Transverse colon (tissue), 4 donors: ENCODE results near the gene ATP6AP1.

Experiments used
- EP300 ChIP-seq: sonication (generic); formaldehyde crosslinking; IDR thresholded peaks from one replicate; pipeline ENCODE4 v1.6.1; 2017; ENCODE audit warnings: antibody characterized with exemption, low read depth
- POLR2A ChIP-seq: fragments of 450-650 bp; IDR thresholded peaks from one replicate; pipeline ENCODE4 v1.6.1; 2016; ENCODE audit warnings: antibody characterized with exemption, mild to moderate bottlenecking, moderate library complexity
- POLR2AphosphoS5 ChIP-seq, 3 donors: sonication (generic); formaldehyde crosslinking; IDR thresholded peaks; one replicate each; pipeline ENCODE4 v1.6.1; 2016; ENCODE audit warnings: antibody characterized with exemption in 3 of 3
- TF ChIP-seq, protein P1 (sequence below), 5 experiments: fragments of 200-600 bp in 3 of 5; fragments of 450-650 bp in 2 of 5; sonication (generic) in 3 of 5; IDR thresholded peaks; 1 replicate in 2 of 5; 2 replicates in 3 of 5; pipeline ENCODE4 v1.5.1; 2016 to 2017; ENCODE audit warnings: antibody characterized with exemption in 5 of 5, inconsistent platforms in 3 of 5, mild to moderate bottlenecking in 2 of 5, moderate library complexity in 1 of 5

GRCh38 chrX:154403858-154404257, 24.6 kb upstream of the ATP6AP1 start:
- TF ChIP-seq, protein P1, sequence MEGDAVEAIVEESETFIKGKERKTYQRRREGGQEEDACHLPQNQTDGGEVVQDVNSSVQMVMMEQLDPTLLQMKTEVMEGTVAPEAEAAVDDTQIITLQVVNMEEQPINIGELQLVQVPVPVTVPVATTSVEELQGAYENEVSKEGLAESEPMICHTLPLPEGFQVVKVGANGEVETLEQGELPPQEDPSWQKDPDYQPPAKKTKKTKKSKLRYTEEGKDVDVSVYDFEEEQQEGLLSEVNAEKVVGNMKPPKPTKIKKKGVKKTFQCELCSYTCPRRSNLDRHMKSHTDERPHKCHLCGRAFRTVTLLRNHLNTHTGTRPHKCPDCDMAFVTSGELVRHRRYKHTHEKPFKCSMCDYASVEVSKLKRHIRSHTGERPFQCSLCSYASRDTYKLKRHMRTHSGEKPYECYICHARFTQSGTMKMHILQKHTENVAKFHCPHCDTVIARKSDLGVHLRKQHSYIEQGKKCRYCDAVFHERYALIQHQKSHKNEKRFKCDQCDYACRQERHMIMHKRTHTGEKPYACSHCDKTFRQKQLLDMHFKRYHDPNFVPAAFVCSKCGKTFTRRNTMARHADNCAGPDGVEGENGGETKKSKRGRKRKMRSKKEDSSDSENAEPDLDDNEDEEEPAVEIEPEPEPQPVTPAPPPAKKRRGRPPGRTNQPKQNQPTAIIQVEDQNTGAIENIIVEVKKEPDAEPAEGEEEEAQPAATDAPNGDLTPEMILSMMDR (IDR thresholded peaks at IDR 0.05): no peak
- TF ChIP-seq POLR2AphosphoS5 (IDR thresholded peaks at IDR 0.05) (no peak), POLR2A (no peak), EP300 (no peak)
